ENCODE measurements around the gene FSCB. TPM values are rescaled to one million over a fixed set of nuclear protein-coding genes. Genes with fewer than 3 reads are reported as not detected.

Gene FSCB
- total and polyA plus RNA-seq, 2 of the 4 experiments (the other 2 are of a cell fraction) = under 0.01 TPM; not detected in 1

- DNase-seq = no peak
- ATAC-seq (ENCODE audit: low read depth) = no peak
- Histone ChIP-seq H2AK9ac (replicated peaks; ENCODE audit: low read depth, low read length, poor library complexity) (no peak overlapping the region), H3K9me3 (ENCODE audit: control insufficient read depth, insufficient read depth, low read length) (0 out of 2 replicates have a peak, but pooled peaks cover 2% of the 10 kb centered on the region), H3K18ac (ENCODE audit: low read depth, low read length) (no peak overlapping the region), H3K4me2 (ENCODE audit: low read depth, low read length) (no peak overlapping the region), H3K14ac (replicated peaks; ENCODE audit: low read depth, low read length) (no peak overlapping the region), H3K27me3 (ENCODE audit: control insufficient read depth, insufficient read depth, low read length) (no peaks in the 10 kb centered on the region), H3K4me1 (ENCODE audit: control insufficient read depth, insufficient read depth, low read length) (no peaks in the 10 kb centered on the region), H3K23ac (ENCODE audit: low read depth, low read length) (no peak overlapping the region), H3K27ac (ENCODE audit: insufficient read depth, low read length) (no peak overlapping the region), H3K4ac (ENCODE audit: low read depth, low read length) (no peak overlapping the region), H2BK20ac (ENCODE audit: low read depth, low read length) (no peak overlapping the region), H4K91ac (ENCODE audit: insufficient read depth, low read depth, low read length) (no peak overlapping the region), H2BK120ac (ENCODE audit: low read depth, low read length) (no peak overlapping the region), H2BK15ac (ENCODE audit: low read depth, low read length) (no peak overlapping the region), H3K56ac (ENCODE audit: extremely low read depth, insufficient read depth, low read length) (no peak overlapping the region), H2AK5ac (ENCODE audit: low read depth, low read length) (no peak overlapping the region), H4K5ac (ENCODE audit: low read depth, low read length) (no peak overlapping the region), H4K8ac (ENCODE audit: low read depth in 2 of 2, low read length in 2 of 2) (no peak overlapping the region), H3K79me1 (ENCODE audit: low read depth in 1 of 2, low read length in 2 of 2) (no peaks in the 10 kb centered on the region), H3K9me1 (ENCODE audit: insufficient read depth, low read length) (no peaks in the 10 kb centered on the region), H4K20me1 (ENCODE audit: insufficient read depth, low read length) (no peaks in the 10 kb centered on the region), H3K36me3 (ENCODE audit: control insufficient read depth, insufficient read depth, low read length) (no peaks in the 10 kb centered on the region), H2BK5ac (ENCODE audit: low read depth, low read length, poor library complexity, severe bottlenecking) (no peak overlapping the region), H3K4me3 (ENCODE audit: insufficient read depth, low read depth, low read length) (no peak overlapping the region), H2AFZ (replicated peaks; ENCODE audit: low read length, poor library complexity) (no peak overlapping the region), H3K9ac (ENCODE audit: low read depth, low read length) (no peak overlapping the region)
- dilution Hi-C loops (cut with HindIII; ENCODE audit: low sequenced_read_pairs, unreplicated experiment) (no loop called here), intact Hi-C loops (cut with micrococcal nuclease) (no loop called here), in situ Hi-C loops (cut with MboI; ENCODE audit: low sequenced_read_pairs) (no loop called here)
- no TSS peak for BruUV-seq (replicated peaks)
- no CpG with 5 or more reads among the region's 3 CpGs for WGBS, 2 experiments (ENCODE audit: extremely low coverage in 2 of 2, insufficient read length in 1 of 2)
- ChIA-PET POLR2A (ENCODE audit: unreplicated experiment) (no interaction called here), CTCF (no interaction called here)
- no peak for TF ChIP-seq MAFK (IDR thresholded peaks at IDR 0.05; ENCODE audit: low read depth, low read length)
- TF ChIP-seq MAZ (IDR thresholded peaks at IDR 0.05; ENCODE audit: borderline replicate concordance, low read depth, low read length) = no peak
- TF ChIP-seq FOS (IDR thresholded peaks at IDR 0.05; ENCODE audit: low read depth, low read length) = no peak
- no peak for TF ChIP-seq MXI1 (IDR thresholded peaks at IDR 0.05; ENCODE audit: borderline replicate concordance, low read depth, low read length)
- TF ChIP-seq, protein P1, sequence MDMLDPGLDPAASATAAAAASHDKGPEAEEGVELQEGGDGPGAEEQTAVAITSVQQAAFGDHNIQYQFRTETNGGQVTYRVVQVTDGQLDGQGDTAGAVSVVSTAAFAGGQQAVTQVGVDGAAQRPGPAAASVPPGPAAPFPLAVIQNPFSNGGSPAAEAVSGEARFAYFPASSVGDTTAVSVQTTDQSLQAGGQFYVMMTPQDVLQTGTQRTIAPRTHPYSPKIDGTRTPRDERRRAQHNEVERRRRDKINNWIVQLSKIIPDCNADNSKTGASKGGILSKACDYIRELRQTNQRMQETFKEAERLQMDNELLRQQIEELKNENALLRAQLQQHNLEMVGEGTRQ (IDR thresholded peaks at IDR 0.05; ENCODE audit: low read depth, low read length) = no peak
- TF ChIP-seq, protein P2, sequence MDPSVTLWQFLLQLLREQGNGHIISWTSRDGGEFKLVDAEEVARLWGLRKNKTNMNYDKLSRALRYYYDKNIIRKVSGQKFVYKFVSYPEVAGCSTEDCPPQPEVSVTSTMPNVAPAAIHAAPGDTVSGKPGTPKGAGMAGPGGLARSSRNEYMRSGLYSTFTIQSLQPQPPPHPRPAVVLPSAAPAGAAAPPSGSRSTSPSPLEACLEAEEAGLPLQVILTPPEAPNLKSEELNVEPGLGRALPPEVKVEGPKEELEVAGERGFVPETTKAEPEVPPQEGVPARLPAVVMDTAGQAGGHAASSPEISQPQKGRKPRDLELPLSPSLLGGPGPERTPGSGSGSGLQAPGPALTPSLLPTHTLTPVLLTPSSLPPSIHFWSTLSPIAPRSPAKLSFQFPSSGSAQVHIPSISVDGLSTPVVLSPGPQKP (IDR thresholded peaks at IDR 0.05; ENCODE audit: borderline replicate concordance, low read depth, low read length) = no peak
- TF ChIP-seq RAD21 (IDR thresholded peaks at IDR 0.05; ENCODE audit: low read length) = no peak
- TF ChIP-seq CEBPB (IDR thresholded peaks at IDR 0.05; ENCODE audit: low read depth, low read length) = no peak
- no peak for TF ChIP-seq SMC3 (IDR thresholded peaks at IDR 0.05; ENCODE audit: low read depth, low read length)
- TF ChIP-seq POLR2A (IDR thresholded peaks at IDR 0.05; ENCODE audit: low read depth, low read length) = no peak
These were observed 23.4 kb upstream of the FSCB start for GRCh38 chr14:44530475-44530874.

All from IMR-90 (cell line).